WTC11 (cell line): ENCODE measurements around the gene SHC3.

Experiments
- ATF3 ChIP-seq: sonication (generic); formaldehyde crosslinking; conservative IDR thresholded peaks from 2 replicates; pipeline ENCODE4 v1.8.1; 2022; ENCODE audit warnings: mild to moderate bottlenecking, missing genetic modification reagents
- CTCF ChIP-seq: fragments of 200-600 bp; IDR thresholded peaks from 2 replicates; pipeline ENCODE4 v1.8.0; 2022; ENCODE audit warnings: antibody characterized with exemption
- ESRRA ChIP-seq: sonication (generic); formaldehyde crosslinking; IDR thresholded peaks from 2 replicates; pipeline ENCODE4 v1.8.1; 2022; ENCODE audit warnings: mild to moderate bottlenecking, missing genetic modification reagents, borderline replicate concordance
- JUN ChIP-seq: sonication (generic); formaldehyde crosslinking; IDR thresholded peaks from 2 replicates; pipeline ENCODE4 v1.8.0; 2023; ENCODE audit warnings: mild to moderate bottlenecking, missing genetic modification reagents
- MAX ChIP-seq: sonication (generic); formaldehyde crosslinking; IDR thresholded peaks from 2 replicates; pipeline ENCODE4 v1.8.0; 2022; ENCODE audit warnings: mild to moderate bottlenecking, missing genetic modification reagents
- NR3C1 ChIP-seq: sonication (generic); formaldehyde crosslinking; conservative IDR thresholded peaks from 2 replicates; pipeline ENCODE4 v1.8.1; 2023; ENCODE audit warnings: low read depth, mild to moderate bottlenecking, missing genetic modification reagents
- TEAD4 ChIP-seq: sonication (generic); formaldehyde crosslinking; IDR thresholded peaks from 2 replicates; pipeline ENCODE4 v1.8.0; 2022; ENCODE audit warnings: mild to moderate bottlenecking, missing genetic modification reagents
- USF2 ChIP-seq: sonication (generic); formaldehyde crosslinking; IDR thresholded peaks from 2 replicates; pipeline ENCODE4 v1.8.1; 2023; ENCODE audit warnings: mild to moderate bottlenecking, missing genetic modification reagents, moderate library complexity
- ZBTB21 ChIP-seq: sonication (generic); formaldehyde crosslinking; IDR thresholded peaks from 2 replicates; pipeline ENCODE4 v1.8.1; 2023; ENCODE audit warnings: mild to moderate bottlenecking, missing genetic modification reagents, borderline replicate concordance
- ZNF138 ChIP-seq: sonication (generic); formaldehyde crosslinking; conservative IDR thresholded peaks from 2 replicates; pipeline ENCODE4 v1.8.1; 2022; ENCODE audit warnings: mild to moderate bottlenecking, moderate library complexity, missing genetic modification reagents
- ZNF425 ChIP-seq: fragments of 250-450 bp; sonication (Bioruptor Pico); conservative IDR thresholded peaks from 2 replicates; pipeline ENCODE4 v1.9.0; 2021; ENCODE audit warnings: mild to moderate bottlenecking

- no peak for TF ChIP-seq CTCF
- no peak for TF ChIP-seq JUN
- TF ChIP-seq MAX (CRISPR knock-in tag): no peak
- no peak for TF ChIP-seq ZNF425 (CRISPR knock-in tag)
- TF ChIP-seq ATF3 (CRISPR knock-in tag): no peak
- no peak for TF ChIP-seq ZBTB21 (CRISPR knock-in tag)
- TF ChIP-seq ESRRA: no peak
- no peak for TF ChIP-seq ZNF138 (CRISPR knock-in tag)
- TF ChIP-seq NR3C1 (CRISPR knock-in tag): no peak
- TF ChIP-seq TEAD4 (CRISPR knock-in tag): no peak
- no peak for TF ChIP-seq USF2 (CRISPR knock-in tag)
Measured at GRCh38 chr9:89080193-89080592, 98.4 kb downstream of the SHC3 start.
